Epidermal melanocyte (primary cell): Measurements from ENCODE around the gene RTP3.
"Not testable (repeated sequence)": the region's sequence is repeated elsewhere in the genome, so short reads cannot be mapped to it uniquely, and the experiment has no call there.

Source experiments
- DNase-seq: peaks from one replicate; pipeline ENCODE4 v3.0.0; 2011; ENCODE audit warnings: low spot score; ENCODE audit not compliant: insufficient read length

Gene RTP3

GRCh38 chr3:46490338-46491084, 7.3 kb upstream of the RTP3 start:
- DNase-seq: no peak

GRCh38 chr3:46491089-46492070, 6.4 kb upstream of the RTP3 start:
- no peak for DNase-seq

- no peak for DNase-seq
Measured at GRCh38 chr3:46492890-46493547, 4.8 kb upstream of the RTP3 start.

GRCh38 chr3:46494491-46494890, 3.3 kb upstream of the RTP3 start:
- DNase-seq: not testable (repeated sequence)

- DNase-seq: no peak
Measured at GRCh38 chr3:46495901-46496456, 1.8 kb upstream of the RTP3 start.

GRCh38 chr3:46496746-46497555, 825 bp upstream of the RTP3 start:
- DNase-seq: no peak

- no peak for DNase-seq
Measured at GRCh38 chr3:46498916-46499519, 1.2 kb downstream of the RTP3 start.

GRCh38 chr3:46500656-46501635, 3.2 kb downstream of the RTP3 start:
- DNase-seq: no peak

- no peak for DNase-seq
Measured at GRCh38 chr3:46501702-46502101, 3.9 kb downstream of the RTP3 start.

GRCh38 chr3:46503200-46503874, 5.6 kb downstream of the RTP3 start:
- no peak for DNase-seq

GRCh38 chr3:46504789-46505188, 7.0 kb downstream of the RTP3 start:
- no peak for DNase-seq

GRCh38 chr3:46505953-46506352, 8.2 kb downstream of the RTP3 start:
- no peak for DNase-seq

- DNase-seq: no peak
Measured at GRCh38 chr3:46506526-46506925, 8.8 kb downstream of the RTP3 start.

GRCh38 chr3:46508850-46509591, 11.2 kb downstream of the RTP3 start:
- no peak for DNase-seq

GRCh38 chr3:46509661-46510187, 11.9 kb downstream of the RTP3 start:
- DNase-seq: no peak

GRCh38 chr3:46512191-46512749, 14.5 kb downstream of the RTP3 start:
- DNase-seq: no peak

- no peak for DNase-seq
Measured at GRCh38 chr3:46516521-46516920, 18.7 kb downstream of the RTP3 start.
